GM04504 (cell line): ENCODE measurements around the gene LCE2D.
"Not testable (repeated sequence)": the region's sequence is repeated elsewhere in the genome, so short reads cannot be mapped to it uniquely, and the experiment has no call there.

Experiments used
- DNase-seq: peaks from one replicate; pipeline ENCODE4 v3.0.0-alpha.2; 2012; ENCODE audit warnings: low read depth

LCE2D gene

GRCh38 chr1:152663098-152663497, at the start of gene LCE2D:
Gene LCE2D, plus strand, starts transcription at chr1:152663380. Its CDS starts 726 bp downstream, at chr1:152664106.
- DNase-seq, result no peak

DNA sequence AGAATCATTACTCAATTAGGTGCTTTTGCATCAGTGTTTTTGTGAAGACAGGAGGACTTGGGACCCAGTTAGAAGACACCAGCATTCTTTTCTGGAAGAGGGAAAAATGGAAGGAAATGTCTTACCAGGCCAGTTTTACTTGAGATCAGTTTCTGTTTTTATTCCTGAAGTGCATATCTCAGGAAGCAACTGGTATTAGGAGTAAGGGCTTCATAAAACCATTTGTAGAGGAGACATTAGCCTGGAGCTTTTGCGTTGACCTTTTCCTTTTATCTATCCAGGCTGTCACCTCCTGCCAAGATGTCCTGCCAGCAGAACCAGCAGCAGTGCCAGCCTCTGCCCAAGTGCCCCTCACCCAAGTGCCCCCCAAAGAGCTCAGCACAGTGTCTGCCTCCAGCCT, 49.7 kb upstream of the LCE2D start, which contains the start of gene LCE3B:
Gene LCE3B, plus strand, starts transcription at position 301 of the 400 bp plus-strand sequence. Its CDS starts 0 bp downstream, at position 301.
- no peak for DNase-seq

DNA sequence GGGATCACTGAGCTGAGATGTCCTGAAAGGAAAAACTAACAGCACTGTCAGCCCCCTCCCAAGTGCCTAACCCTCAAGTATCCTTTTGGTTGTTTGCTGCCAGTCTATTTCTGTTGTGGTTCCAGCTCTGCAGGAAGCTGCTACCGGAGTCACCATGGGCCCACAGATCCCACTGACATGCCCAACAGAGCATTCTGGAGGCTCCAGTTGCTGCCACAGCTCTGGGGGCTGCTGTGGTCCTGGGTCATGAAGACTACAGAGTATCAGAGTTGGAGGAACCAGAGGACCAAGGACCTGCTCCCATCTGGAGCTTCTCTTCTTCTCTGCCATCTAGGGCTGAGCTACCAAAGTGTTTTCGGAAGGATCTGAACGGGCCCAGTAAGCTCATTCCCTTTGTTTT, 41.2 kb upstream of the LCE2D start:
- DNase-seq, result no peak

DNA sequence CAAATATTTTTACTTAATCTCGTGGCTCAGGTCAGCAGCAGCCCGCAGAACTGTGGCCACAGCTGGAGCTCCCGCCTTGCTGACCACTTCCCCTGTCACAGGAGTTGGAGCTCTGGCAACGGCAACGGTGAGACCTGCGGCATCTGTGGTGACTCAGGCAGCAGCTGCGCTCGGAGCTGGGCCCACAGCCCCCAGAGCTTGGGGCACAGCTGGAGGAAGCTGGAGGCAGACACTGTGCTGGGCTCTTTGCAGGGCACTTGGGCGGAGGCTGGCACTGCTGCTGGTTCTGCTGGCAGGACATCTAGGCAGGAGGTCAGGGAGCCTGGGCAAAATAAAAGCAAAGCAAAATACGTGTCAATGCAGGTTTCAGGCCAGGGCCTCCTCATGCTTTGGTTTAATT, 40.4 kb upstream of the LCE2D start, which contains the start of gene LCE3A:
Gene LCE3A, minus strand, starts transcription at position 301 of the 400 bp plus-strand sequence. Its CDS starts 0 bp downstream, at position 301.
- DNase-seq, result no peak

- no peak for DNase-seq
These were observed 39.9 kb upstream of the LCE2D start for GRCh38 chr1:152623203-152623844.

DNA sequence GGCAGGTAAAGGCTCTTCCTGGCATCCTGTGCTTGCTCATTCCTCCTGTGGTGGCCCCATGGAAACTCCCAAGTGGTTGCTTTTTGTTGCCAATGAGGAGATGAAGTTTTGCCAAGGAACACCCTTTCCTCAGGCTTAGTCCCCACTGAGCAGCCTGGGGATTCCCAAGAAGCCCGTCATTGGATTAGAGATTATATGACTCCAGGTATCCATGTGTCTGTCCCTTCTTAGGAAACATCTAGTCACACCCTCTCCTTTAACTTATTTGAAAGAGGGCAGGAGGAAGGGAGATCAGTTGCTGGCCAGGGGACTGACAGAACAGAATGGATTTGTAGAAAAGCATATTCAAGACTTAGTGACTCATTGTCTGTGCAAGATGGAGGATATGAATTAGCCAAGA, 36.4 kb upstream of the LCE2D start:
- no peak for DNase-seq

DNA sequence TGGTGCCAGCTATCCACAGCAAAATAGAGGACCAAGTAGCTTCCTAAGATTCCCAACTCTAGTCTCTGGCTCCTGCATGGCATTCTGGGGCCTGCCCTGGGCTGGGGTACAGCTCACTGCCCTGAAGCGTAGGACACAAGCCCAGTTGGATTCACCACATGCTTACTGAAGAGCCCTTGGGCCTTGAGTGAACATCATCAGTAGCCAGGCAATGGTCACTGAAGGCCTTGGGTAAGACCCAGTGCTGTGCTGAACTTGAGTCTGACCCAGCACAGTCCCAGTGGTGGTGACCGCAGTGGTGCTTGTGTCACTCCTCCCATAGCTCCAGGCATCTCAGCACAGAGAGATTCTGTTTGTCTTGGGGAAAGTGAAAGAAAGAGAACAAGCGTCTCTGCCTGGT, 32.6 kb upstream of the LCE2D start:
- DNase-seq, result no peak

DNA sequence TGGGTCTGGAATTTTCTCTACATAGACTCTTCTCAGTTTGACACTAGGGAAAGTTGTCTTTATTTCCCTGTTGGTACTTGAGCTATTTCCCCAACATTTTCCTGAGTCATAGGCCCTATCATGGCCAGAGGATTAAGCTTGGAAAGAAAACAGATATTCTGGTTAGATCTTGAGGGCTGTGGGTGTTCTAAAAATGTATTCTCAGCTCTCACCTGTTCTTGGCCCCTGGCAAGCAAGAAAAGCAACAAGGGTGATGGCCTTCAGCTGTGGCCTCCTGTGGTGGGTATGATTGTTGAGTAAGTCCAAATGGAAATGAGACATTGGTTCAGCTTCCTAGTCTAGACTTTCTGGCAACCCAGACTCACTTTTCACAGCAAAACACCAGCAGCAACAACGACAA, 22.8 kb upstream of the LCE2D start:
- DNase-seq, result no peak

GRCh38 chr1:152643945-152644344, 19.2 kb upstream of the LCE2D start:
- DNase-seq, result no peak

GRCh38 chr1:152645146-152645545, 18.0 kb upstream of the LCE2D start:
- DNase-seq, result no peak

GRCh38 chr1:152646656-152647055, 16.5 kb upstream of the LCE2D start:
- no peak for DNase-seq

DNA sequence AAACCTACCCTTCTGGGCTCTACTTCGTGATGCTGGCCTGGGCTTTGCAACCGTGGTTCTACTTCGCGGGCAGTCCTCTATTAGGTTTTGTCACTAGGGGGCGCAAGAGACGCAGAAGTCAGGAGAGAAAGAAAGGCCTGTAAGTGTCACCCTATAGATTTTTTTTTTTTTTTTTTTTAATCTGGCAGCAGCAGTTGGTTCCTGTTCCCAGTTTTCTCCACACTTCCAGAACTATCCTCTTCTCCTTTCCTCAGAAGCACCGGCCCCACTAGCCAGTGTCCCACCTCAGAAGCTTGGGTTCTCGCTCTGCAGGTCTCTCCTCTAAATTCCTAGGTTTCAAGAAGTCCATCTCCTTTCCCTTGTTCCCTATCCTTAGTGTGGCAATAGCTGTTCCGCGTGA, 9.1 kb upstream of the LCE2D start:
- DNase-seq, result peak; percentile 3

DNA sequence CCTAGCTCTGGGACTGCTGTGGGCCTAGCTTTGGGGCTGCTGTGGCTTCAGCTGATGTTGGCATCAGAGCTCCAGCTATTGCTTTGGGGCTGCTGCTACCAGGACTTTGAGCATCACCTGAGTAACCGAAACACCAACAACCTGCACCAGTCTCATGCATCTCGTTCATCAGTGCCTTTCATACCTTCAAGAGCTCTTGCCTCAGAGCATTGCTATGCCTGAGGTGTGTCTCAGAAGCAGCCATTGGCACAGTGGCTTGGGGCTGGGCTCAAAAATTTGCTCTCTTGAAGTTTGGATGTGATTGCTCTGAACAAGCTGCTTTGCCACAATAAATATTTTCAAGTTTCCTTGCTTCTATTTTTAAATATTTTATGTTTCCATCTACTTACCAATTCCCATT, 6.7 kb upstream of the LCE2D start:
- no peak for DNase-seq

- DNase-seq, result no peak
These were observed 5.5 kb upstream of the LCE2D start for GRCh38 chr1:152657677-152658076.

GRCh38 chr1:152658649-152659048, 4.5 kb upstream of the LCE2D start:
- no peak for DNase-seq

GRCh38 chr1:152666171-152666570, 3.0 kb downstream of the LCE2D start:
- not testable (repeated sequence) for DNase-seq

DNA sequence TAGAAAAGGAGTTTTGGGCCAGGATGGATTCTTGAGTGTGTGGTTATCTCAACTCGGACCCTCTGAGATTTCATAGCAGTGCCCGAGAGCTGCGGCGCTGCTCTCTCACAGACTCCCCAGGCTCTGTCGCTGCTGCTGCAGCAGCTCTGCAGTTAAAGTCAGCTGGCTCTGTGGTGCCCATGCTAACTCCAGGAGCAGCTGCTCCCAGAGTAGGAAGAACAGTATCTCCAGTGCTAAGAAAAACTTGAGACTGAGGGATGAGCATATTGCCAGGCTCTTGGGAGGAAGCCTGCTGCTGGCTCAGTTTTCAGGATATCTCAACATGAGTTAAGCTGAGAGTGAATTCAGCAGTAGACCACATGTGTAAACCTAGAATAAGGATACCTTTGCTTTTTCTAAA, 4.5 kb downstream of the LCE2D start:
- no peak for DNase-seq

DNA sequence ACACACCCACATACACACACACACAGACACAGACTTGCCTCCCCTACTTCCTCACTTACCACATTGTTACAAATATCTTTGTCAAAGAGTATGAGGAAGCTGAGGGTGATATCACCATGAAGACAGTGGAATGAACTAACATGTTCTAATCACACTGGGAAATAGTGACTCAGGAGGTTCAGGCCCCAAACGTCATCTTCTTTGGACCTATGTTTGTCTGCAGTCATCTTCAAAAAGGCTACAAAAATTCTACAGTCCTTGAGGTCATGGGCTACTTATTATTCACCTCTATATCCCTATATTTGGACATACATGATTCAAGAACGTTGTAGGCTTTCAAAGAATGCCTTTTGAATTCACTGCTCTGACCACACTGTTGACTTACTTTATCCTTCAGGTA, 9.8 kb downstream of the LCE2D start:
- DNase-seq, result no peak

DNA sequence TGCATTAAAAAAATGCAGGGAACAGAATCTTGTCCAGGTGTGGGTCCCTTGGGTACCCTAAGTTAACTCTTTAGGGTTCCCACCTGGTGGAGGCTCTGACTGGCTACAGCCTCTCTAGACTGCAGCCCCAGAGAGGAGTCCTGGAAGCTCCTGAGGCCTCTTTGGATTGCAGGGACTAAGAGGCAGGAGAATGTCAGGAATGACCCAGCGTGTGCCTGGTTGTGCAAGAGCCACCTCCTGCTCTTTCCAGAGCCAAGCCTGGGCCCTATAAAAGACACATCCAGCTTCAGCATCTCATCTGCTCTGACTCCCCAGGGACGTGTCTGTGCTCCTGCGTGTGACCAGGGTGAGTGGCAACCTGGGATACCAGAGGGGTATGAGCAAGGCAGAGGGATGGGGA, 11.8 kb downstream of the LCE2D start, which contains the start of gene LCE2C:
Gene LCE2C, plus strand, starts transcription at position 297 of the 400 bp plus-strand sequence. CDS start 737 bp downstream, outside the sequence.
- DNase-seq, result not testable (repeated sequence)

DNA sequence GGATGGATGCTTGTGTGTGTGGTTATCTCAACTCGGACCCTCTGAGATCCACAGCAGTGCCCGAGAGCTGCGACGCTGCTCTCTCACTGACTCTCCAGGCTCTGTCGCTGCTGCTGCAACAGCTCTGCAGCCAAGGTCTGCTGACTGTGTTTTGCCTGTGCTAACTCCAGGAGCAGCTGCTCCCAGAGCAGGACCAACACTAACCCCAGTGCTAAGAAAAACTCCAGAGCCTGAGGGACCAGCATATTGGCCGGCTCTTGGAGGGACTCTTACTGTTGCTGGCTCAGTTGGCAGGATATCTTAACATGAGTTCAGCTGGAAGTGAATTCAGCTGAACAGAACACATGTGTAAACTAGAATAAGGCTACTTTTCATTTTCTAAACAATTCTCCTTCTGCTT, 16.3 kb downstream of the LCE2D start:
- no peak for DNase-seq

GRCh38 chr1:152681616-152682015, 18.4 kb downstream of the LCE2D start:
- DNase-seq, result no peak

DNA sequence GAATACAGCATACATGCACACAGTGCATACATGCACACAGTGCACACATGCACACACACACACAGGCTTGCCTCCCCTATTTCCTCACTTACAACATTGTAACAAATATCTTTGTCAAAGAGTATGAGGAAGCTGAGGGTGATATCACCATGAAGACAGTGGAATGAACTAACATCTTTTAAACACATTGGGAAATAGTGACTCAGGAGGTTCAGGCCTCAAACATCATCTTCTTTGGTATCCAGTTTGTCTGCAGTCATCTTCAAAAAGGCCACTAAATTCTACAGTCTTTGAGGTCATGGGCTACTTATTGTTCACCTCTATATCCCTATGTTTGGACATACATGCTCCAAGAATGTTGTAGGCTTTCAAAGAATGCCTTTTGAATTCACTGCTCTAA, 20.7 kb downstream of the LCE2D start:
- DNase-seq, result no peak

DNA sequence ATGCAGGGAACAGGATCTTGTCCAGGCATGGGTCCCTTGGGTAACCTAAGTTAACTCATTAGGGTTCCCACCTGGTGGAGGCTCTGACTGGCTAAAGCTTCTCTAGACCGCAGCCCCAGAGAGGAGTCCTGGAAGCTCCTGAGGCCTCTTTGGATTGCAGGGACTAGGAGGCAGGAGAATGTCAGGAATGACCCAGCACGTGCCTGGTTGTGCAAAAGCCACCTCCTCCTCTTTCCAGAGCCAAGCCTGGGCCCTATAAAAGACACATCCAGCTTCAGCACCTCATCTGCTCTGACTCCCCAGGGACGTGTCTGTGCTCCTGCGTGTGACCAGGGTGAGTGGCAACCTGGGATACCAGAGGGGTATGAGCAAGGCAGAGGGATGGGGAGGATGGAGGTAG, 22.6 kb downstream of the LCE2D start, which contains the start of gene LCE2B:
Gene LCE2B, plus strand, starts transcription at position 301 of the 400 bp plus-strand sequence. CDS start 721 bp downstream, outside the sequence.
- DNase-seq, result not testable (repeated sequence)
